Measurements from ENCODE around the gene CHMP1B.

DNA sequence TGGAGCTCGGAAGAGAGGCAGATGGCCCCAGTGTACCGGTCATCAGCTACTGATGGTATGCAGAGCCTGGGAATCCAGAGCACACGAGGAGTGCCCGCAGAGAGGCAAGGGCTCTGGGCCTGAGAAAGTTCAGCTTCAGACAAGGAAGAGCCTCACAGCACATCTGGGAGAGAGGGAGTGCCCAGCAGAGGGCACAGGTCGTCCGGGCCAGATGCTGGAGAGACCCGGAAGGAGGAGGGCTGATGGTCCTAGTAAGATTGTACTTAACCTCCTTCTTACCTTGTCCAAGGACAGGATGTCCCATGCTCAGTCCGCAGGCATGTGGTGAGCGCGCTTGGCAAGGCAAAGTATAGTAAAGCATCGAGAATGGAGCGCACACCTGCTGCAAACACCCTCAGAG lies 24.4 kb upstream of the CHMP1B start:
- TF ChIP-seq CTCF (conservative IDR thresholded peaks at IDR 0.05 in 1 of 2, IDR thresholded peaks at IDR 0.05 in 1 of 2; ENCODE audit: low read depth in 1 of 2, low read length in 2 of 2) (no peak), EZH2 (IDR thresholded peaks at IDR 0.05; ENCODE audit: low read length, missing control alignments) (no peak)
